Neural progenitor cell (in vitro differentiated cells): ENCODE results near the gene SNX15. TPM values are rescaled to one million over a fixed set of nuclear protein-coding genes. Genes with fewer than 3 reads are reported as not detected.

Experiments
- DNase-seq: peaks from one replicate; pipeline ENCODE4 v3.0.0-alpha.2; 2016; ENCODE audit warnings: low spot score
- H2AFZ ChIP-seq: fragments of 200-600 bp; sonication (generic); replicated peaks from 2 replicates; pipeline ENCODE4 v1.6.1; 2016; ENCODE audit warnings: antibody characterized with exemption
- H3F3A ChIP-seq: fragments of 200-600 bp; sonication (generic); 2 replicates; pipeline ENCODE4 v1.6.1; 2016; ENCODE audit warnings: antibody characterized with exemption, low read depth
- H3K27ac ChIP-seq: fragments of 200-600 bp; sonication (generic); 2 replicates; pipeline ENCODE4 v1.5.1; 2016; ENCODE audit warnings: mild to moderate bottlenecking
- H3K27me3 ChIP-seq: fragments of 200-600 bp; sonication (generic); 2 replicates; pipeline ENCODE4 v1.6.1; 2016; ENCODE audit warnings: mild to moderate bottlenecking, moderate library complexity
- H3K36me3 ChIP-seq: fragments of 200-600 bp; sonication (generic); 2 replicates; pipeline ENCODE4 v1.5.1; 2016
- H3K4me1 ChIP-seq: fragments of 200-600 bp; sonication (generic); 2 replicates; pipeline ENCODE4 v1.6.1; 2016; ENCODE audit warnings: mixed run types
- H3K4me2 ChIP-seq: fragments of 200-600 bp; sonication (generic); 2 replicates; pipeline ENCODE4 v1.6.1; 2016
- H3K4me3 ChIP-seq: fragments of 200-600 bp; sonication (generic); 2 replicates; pipeline ENCODE4 v1.5.1; 2016
- H3K79me2 ChIP-seq: fragments of 200-600 bp; sonication (generic); 2 replicates; pipeline ENCODE4 v1.6.1; 2016; ENCODE audit warnings: low read depth
- H3K9ac ChIP-seq: fragments of 200-600 bp; sonication (generic); 2 replicates; pipeline ENCODE4 v1.6.1; 2016
- H3K9me3 ChIP-seq: fragments of 200-600 bp; sonication (generic); 2 replicates; pipeline ENCODE4 v1.5.1; 2016; ENCODE audit warnings: low read depth
- H4K20me1 ChIP-seq: fragments of 200-600 bp; sonication (generic); 2 replicates; pipeline ENCODE4 v1.6.1; 2016; ENCODE audit warnings: low read depth
- H3K27ac Mint-ChIP-seq: 3 replicates; pipeline ENCODE4 v1.8.0; 2021; ENCODE audit warnings: mixed read lengths
- H3K27me3 Mint-ChIP-seq: 2 replicates; pipeline ENCODE4 v1.8.0; 2022; ENCODE audit warnings: low read depth, mild to moderate bottlenecking, inconsistent platforms, moderate library complexity, mixed read lengths; ENCODE audit not compliant: insufficient read depth
- H3K36me3 Mint-ChIP-seq: 3 replicates; pipeline ENCODE4 v1.8.0; 2021; ENCODE audit warnings: mixed read lengths
- H3K4me1 Mint-ChIP-seq: 3 replicates; pipeline ENCODE4 v1.8.0; 2021; ENCODE audit warnings: mixed read lengths
- H3K4me3 Mint-ChIP-seq: 3 replicates; pipeline ENCODE4 v1.8.0; 2021; ENCODE audit warnings: mild to moderate bottlenecking, moderate library complexity, mixed read lengths
- H3K9me3 Mint-ChIP-seq: 3 replicates; pipeline ENCODE4 v1.8.0; 2020; ENCODE audit warnings: mixed read lengths
- CTCF ChIP-seq: fragments of 200-600 bp; sonication (generic); IDR thresholded peaks from 2 replicates; pipeline ENCODE4 v1.5.1; 2017; ENCODE audit warnings: antibody characterized with exemption, mild to moderate bottlenecking
- EZH2 ChIP-seq: fragments of 200-600 bp; sonication (generic); IDR thresholded peaks from 2 replicates; pipeline ENCODE4 v1.6.1; 2017; ENCODE audit warnings: antibody characterized with exemption, mild to moderate bottlenecking, moderate library complexity
- EZH2phosphoT487 ChIP-seq: fragments of 200-600 bp; sonication (generic); IDR thresholded peaks from 2 replicates; pipeline ENCODE4 v1.6.1; 2017; ENCODE audit warnings: antibody characterized with exemption
- total RNA-seq: library from RNA; depleted of rRNA; stranded (reverse); fragments of >200 nt; gene quantifications from 2 replicates; pipeline ENCODE4 v1.2.3, GENCODE V29; 2015; ENCODE audit warnings: low replicate concordance

SNX15 gene
- total RNA-seq, 1 donor from 2014 or later: 10.7 TPM

DNA sequence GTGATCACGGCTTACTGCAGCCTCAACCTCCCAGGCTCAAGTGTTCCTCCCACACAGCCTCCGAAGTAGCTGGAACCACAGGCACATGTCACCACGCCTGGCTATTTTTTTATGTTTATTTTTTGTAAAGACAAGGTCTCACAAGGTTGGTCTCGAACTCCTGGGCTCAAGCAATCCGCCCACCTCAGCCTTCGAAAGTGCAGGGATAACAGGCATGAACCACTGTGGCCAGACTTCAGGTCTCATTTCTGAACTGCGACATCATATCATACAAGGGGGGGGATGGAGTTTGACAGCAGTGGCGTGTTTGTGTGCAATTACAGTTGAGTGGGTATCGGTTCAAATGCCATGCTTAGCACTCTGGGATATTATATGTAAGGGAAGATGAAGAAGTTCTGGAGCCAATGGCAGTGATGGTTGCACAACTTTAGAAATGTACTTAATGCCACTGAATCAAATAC lies 24.2 kb downstream of the SNX15 start:
- no peaks in the 10 kb centered on the region for H3K4me1 ChIP-seq
- no peaks in the 10 kb centered on the region for H3K9me3 ChIP-seq
- H4K20me1 ChIP-seq: no peaks in the 10 kb centered on the region
- Mint-ChIP-seq H3K36me3 (no peaks in the 10 kb centered on the region), H3K27ac (no peak overlapping the region), H3K27me3 (peaks cover 8% of the 10 kb centered on the region), H3K9me3 (no peaks in the 10 kb centered on the region), H3K4me3 (no peak overlapping the region), H3K4me1 (no peaks in the 10 kb centered on the region)
- no peak for TF ChIP-seq EZH2
- TF ChIP-seq CTCF: no peak
- no peak for TF ChIP-seq EZH2phosphoT487
- no peaks in the 10 kb centered on the region for H3K36me3 ChIP-seq
- H3K27me3 ChIP-seq: no peaks in the 10 kb centered on the region
- H3F3A ChIP-seq: no peaks in the 10 kb centered on the region
- no peaks in the 10 kb centered on the region for H3K79me2 ChIP-seq
- DNase-seq: no peak
- H3K4me3 ChIP-seq: no peak overlapping the region
- no peak overlapping the region for H3K27ac ChIP-seq
- no peak overlapping the region for H3K9ac ChIP-seq
- H2AFZ ChIP-seq: no peak overlapping the region
- H3K4me2 ChIP-seq: no peak overlapping the region

DNA sequence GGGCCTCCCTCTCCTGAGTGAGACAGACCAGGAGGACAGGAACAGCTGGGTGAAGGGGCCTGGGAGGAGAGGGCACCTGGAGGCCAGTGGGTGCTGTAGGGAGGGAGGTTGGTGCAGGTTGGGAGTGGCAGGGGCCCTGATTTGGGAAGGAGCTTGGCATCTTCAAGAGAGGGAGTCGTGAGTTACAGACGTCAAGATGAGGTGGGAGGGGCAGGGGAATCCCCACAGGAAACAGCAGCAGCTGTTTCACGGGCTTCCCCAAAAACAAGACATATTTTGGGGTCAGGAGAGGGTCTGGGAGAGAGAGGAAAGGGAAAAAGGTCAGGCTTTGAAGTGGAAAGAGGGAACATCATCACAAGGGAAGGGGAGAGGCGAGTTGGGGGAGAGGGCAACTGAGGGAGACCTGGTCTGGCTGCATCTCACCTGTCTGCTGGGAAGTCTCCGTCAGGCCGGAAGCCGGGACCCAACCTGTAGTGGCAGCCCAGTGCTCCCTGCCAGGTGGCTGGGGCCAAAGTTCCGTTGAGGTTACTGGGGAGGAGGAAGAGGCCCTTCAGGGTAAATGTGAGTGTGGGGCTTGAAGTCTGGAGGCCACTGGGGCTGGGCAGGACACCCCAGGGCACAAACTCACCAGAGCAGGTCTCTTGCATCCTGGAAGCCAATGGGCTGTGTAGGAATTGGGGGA lies 26.7 kb downstream of the SNX15 start:
- TF ChIP-seq EZH2phosphoT487: no peak
- TF ChIP-seq CTCF: no peak
- peaks cover 8% of the 10 kb centered on the region for H3K27me3 Mint-ChIP-seq
- no peak overlapping the region for H3K4me3 Mint-ChIP-seq
- Histone ChIP-seq H3K79me2 (no peaks in the 10 kb centered on the region), H3K4me2 (no peak overlapping the region), H3F3A (no peaks in the 10 kb centered on the region), H3K36me3 (no peaks in the 10 kb centered on the region), H3K27ac (no peak overlapping the region), H4K20me1 (no peaks in the 10 kb centered on the region), H3K4me3 (no peak overlapping the region), H2AFZ (no peak overlapping the region), H3K4me1 (no peaks in the 10 kb centered on the region), H3K9ac (no peak overlapping the region), H3K27me3 (no peaks in the 10 kb centered on the region), H3K9me3 (no peaks in the 10 kb centered on the region)
- DNase-seq: no peak
- H3K36me3 Mint-ChIP-seq: no peaks in the 10 kb centered on the region
- no peaks in the 10 kb centered on the region for H3K9me3 Mint-ChIP-seq
- H3K27ac Mint-ChIP-seq: no peak overlapping the region
- no peaks in the 10 kb centered on the region for H3K4me1 Mint-ChIP-seq

GRCh38 chr11:65055538-65055937 lies 28.3 kb downstream of the SNX15 start:
- Histone ChIP-seq H3K9ac (no peak overlapping the region), H3K4me3 (no peak overlapping the region), H3K4me2 (no peak overlapping the region), H3F3A (no peaks in the 10 kb centered on the region), H2AFZ (no peak overlapping the region), H3K36me3 (no peaks in the 10 kb centered on the region), H3K79me2 (no peaks in the 10 kb centered on the region), H3K27me3 (no peaks in the 10 kb centered on the region), H3K4me1 (no peaks in the 10 kb centered on the region), H4K20me1 (no peaks in the 10 kb centered on the region), H3K9me3 (no peaks in the 10 kb centered on the region), H3K27ac (no peak overlapping the region)
- DNase-seq: no peak
- TF ChIP-seq EZH2 (no peak), EZH2phosphoT487 (no peak), CTCF (no peak)
- Mint-ChIP-seq H3K36me3 (no peaks in the 10 kb centered on the region), H3K9me3 (no peaks in the 10 kb centered on the region), H3K4me3 (no peak overlapping the region), H3K27ac (no peak overlapping the region), H3K4me1 (no peaks in the 10 kb centered on the region), H3K27me3 (peaks cover 8% of the 10 kb centered on the region)
